Spleen (tissue), 7 donors: ENCODE measurements around the gene RTBDN.

Source experiments
- CTCF ChIP-seq, 11 experiments: fragments of 200-600 bp in 7 of 11; fragments of 450-650 bp in 4 of 11; sonication (generic) in 4 of 11; IDR thresholded peaks in 8 of 11; conservative IDR thresholded peaks in 3 of 11; 1 replicate in 7 of 11; 2 replicates in 4 of 11; pipeline versions ENCODE4 v1.4.0 to v1.8.0; 2016 to 2021; ENCODE audit warnings: antibody characterized with exemption in 11 of 11, inconsistent platforms in 4 of 11, mild to moderate bottlenecking in 1 of 11
- POLR2A ChIP-seq, 3 donors: fragments of 450-650 bp; IDR thresholded peaks; one replicate each; pipeline ENCODE4 v1.5.1; 2017; ENCODE audit warnings: antibody characterized with exemption in 3 of 3, mild to moderate bottlenecking in 1 of 3
- donor health status: DM: no; HTN: no; CAD: no; lungs with moderate emphysema.
- donor health status: DM: no; HTN: no; CAD: no.
- donor health status: DM: no; HTN: no; CAD: no.

- TF ChIP-seq POLR2A (IDR thresholded peaks at IDR 0.05) (peak in 2 of 3 donors; percentile 58 to 65), CTCF (IDR thresholded peaks at IDR 0.05 in 8 of 11, conservative IDR thresholded peaks at IDR 0.05 in 3 of 11) (peak in 1 of 11 experiments; percentile 17)
These were observed 32.7 kb downstream of the RTBDN start, which contains the start of the genes PRDX2 and THSD8 for GRCh38 chr19:12801466-12802266.
